CD4-positive, alpha-beta memory T cell (primary cell): ENCODE measurements around the gene TLR5. TPM values are rescaled to one million over a fixed set of nuclear protein-coding genes. Genes with fewer than 3 reads are reported as not detected.

Experiments used
- polyA plus RNA-seq, 2 donors: library from polyadenylated mRNA; unstranded; fragments of 300-500 nt; fragmentation: Illumina TruSeq; gene quantifications; one replicate each; pipeline ENCODE4 v1.2.3, GENCODE V29; 2021
- total RNA-seq, 2 experiments: library from RNA; stranded (reverse); gene quantifications; one replicate each; pipeline ENCODE4 v1.2.3, GENCODE V29; 2021

The TLR5 gene
- total and polyA plus RNA-seq, 4 experiments from 2014 or later: 1.4 to 7.1 (median 4.4) TPM

Other genes starting within 250 kb of the TLR5 start
- 1 to 10 TPM; 2.9 to 3.0 TPM for gene SUSD4, start 220.9 kb upstream of the TLR5 start, total RNA-seq
- 10 to 100 TPM in 1 of 2 donors, 1 to 10 TPM in 1; 9.5 to 18.5 TPM for gene SUSD4, start 220.9 kb upstream of the TLR5 start, polyA plus RNA-seq